ENCODE data around the gene GRPEL2.

Gene GRPEL2

DNA sequence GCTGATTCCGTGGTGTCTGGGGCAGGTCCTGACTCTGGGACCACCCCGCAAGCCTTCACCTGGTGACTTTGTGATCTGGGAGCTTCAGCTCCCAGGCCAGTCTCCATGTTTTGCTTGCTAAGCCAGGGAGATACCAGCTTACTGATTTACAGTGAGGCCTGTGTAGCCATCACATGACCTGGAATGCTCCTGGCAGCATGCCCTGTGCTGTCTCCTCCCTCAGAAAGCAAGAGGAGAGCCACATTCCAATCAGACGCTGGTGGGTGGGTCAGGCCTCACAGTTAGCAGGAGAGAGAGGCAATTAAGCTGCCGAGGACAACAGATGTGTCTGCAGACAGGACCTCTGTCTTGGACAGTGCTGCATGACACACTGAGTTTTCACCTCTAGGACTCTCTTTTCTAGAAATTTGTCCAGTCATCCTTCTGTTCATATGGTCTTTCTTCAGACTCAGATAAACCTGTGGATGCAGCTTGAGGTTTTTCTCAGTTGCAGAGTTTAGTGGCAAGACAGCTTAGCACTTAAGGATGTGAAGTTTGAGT lies 24.4 kb upstream of the GRPEL2 start:
- DNase-seq: no peak

DNA sequence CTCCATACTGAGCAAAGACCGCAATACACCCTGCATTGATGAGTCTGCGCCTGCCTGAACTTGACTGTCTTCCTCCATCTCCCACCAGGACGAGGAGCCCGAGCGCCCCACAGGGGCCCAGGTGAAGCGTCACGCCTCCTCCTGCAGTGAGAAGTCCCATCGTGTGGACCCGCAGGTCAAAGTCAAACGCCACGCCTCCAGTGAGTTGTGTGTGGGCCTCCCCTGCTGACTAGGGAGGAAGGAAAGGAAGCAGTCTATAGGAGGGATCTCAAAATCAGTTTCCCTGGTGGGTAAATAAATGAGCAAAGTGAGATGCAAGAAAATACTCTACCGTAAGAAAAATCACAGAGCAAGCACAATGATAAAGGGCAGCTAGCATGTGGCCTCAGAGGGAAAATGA lies 22.8 kb upstream of the GRPEL2 start:
- DNase-seq: no peak

DNA sequence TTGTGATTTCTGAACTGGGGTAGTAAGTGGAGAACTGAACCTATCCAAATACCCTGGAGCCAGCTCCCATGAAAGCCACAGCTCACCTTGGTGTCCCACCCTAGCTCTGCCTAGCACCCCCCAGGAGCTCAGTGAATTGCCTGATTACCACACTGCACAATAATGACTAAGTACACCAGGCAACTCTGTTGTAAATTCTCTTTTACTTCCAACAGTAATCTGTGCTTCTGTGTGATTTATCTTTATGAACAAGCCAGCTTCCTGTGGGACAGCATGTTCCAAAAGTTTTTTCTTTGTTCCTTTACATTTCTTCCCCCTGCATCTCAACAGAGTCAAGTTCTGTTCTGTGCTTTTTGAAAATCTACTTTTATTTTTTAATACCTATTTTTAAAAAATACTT lies 22.1 kb upstream of the GRPEL2 start:
- DNase-seq: no peak

DNA sequence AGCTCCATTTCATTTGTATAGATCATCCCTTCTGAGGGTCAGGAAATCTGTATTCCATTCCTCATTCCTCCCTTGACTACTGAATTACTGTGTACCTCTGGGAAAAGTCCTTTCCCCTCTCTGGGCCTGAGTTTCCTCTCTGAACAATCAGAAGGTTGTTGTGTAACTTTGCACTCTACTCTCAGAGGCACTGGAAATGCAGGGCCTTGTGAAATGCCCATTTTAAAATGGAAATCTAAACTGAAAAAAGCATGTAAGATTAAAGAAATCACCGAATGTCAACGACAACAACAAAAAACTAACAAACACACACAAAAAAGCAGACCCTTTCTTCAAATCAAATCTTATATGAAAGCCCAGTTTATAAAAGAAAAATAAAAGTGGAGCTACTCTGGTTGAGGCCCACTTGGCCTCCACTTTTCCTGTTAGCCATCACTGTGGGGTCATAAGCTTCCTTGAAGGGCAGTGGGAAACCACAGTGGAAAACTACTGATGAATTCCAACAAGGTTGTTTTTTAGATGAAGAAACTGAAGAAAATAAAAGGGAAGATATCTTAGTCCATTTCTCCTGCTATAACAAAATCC lies 21.6 kb upstream of the GRPEL2 start:
- DNase-seq: no peak

DNA sequence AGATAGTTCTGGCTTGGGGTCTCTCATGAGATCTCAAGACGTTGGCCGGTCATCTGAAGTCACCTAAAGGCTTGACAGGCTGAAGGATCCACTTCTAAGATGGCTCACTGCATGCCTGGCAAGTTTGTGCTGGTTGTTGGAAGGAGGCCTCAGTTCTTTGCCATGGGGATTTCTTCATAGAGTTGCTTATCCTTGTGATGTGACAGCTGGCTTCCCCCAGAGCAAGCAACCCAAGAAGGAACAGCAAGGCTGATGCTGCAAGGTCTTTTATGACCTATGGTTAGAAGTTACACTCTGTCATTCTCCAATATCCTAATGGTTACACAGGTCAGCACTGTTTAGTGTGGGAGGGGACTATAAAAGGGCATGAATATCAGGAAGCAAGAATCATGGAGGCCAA lies 20.7 kb upstream of the GRPEL2 start:
- DNase-seq: no peak

DNA sequence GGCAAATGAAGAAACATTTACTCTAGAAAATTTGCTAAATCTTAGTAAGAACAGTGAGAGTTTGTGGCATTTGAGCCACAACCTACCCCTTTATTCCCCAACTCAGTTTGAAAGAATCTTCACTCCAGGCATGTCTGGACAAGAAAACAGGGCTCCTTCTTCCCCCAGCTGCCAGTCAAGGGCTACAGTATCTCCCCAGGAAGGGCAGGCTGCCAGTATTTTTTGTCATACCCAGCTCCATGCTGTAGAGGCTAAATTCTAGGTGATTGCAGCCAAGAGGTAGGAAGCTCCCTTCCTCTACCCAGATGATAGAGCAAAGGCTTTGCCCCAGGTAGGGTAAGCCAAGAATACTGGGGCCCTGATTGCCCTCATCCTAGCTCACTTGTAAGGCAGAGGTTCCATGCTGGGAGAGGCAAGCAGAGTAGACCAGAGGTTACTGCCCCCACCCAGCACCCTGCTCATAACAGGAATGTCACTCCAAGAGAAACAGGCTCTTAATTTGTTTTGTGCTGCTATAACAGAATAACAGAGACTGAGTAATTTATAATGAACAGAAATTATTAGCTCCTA lies 20.0 kb upstream of the GRPEL2 start:
- no peak for DNase-seq

DNA sequence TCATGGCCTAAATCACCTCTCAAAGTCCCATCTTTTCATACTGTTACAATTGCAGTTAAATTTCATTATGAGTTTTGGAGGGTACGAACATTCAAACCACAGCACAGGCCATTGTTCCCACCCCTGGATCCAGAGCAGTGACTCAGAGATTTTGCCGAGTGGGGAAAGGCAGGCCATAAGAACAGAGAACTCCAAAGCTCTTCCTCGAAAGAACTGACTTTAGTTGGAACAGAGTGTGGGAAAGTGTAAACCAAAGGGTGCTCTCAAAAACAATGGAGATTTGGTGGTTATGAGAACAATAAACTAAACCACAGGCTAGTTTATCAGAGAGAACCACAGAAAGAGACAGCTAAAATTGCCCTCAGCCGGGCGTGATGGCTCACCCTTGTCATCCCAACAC lies 19.4 kb upstream of the GRPEL2 start:
- no peak for DNase-seq

DNA sequence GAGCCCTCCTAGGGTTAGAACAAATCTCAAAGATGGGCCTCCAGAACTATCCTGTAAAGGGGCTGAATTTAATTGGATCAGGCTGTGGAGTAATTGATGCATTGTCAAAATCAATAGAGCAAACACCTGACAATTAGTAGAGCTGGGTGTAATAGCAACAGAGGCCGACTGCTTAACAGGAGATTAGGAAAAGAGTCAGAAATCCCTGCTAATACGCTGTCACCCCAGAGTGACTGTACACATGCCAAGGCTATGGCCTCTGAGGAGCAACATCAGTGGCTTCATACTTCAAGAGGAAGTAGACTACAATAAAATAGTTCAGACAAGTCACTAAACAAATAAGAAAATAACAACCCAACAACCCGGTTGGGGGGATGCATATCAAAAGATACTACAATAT lies 18.7 kb upstream of the GRPEL2 start:
- no peak for DNase-seq

DNA sequence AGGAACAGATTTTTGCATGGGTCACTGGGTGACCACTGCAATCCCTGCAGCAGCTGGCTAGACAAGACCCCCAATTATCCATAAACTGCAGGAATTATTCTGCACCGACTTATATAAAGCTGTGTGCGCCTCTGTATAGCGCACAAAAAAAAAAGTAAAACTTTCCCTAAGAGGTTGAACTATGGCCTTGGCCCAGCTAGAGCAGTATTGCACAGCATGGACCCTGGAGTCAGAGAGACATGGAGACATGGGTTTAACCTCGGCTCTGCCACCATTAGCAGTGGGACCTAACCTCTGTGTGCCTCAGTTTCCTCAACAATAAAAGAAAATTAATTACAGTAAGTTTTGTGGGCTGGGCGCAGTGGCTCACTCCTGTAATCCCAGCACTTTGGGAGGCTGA lies 17.1 kb upstream of the GRPEL2 start:
- DNase-seq: no peak

DNA sequence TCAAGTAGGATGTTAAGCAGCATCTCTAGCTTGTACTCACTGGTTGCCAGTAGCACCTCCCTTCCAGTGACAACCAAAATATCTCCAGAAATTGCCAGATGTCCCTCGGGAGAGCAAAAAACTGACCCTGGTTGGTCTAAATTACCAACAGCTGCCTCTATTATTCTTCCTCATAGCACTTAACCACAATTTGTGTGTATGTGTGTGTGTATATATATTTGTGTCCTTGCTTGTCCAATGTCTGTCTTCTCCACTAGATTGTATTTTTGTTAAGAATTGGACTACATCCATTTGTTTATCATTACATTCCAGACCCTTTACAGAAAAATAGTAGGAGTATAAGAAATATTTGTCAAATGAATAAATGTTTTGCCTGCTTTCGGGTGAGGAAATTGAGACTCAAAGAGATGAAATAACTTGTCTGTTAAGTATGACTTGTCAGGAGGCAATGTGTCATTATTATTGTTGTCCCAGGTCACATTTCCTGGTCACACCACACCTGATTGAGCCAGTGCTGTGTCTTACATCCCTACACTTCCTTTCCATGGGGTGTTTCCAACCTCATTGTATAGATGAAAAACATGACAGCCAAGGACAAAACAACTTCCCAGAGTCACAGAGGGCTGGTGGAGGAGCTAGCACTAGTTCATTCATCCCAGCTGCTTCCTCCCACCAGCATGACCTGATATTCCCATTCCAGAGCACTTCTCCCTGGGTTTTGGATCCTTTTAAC lies 11.4 kb upstream of the GRPEL2 start:
- DNase-seq: no peak

DNA sequence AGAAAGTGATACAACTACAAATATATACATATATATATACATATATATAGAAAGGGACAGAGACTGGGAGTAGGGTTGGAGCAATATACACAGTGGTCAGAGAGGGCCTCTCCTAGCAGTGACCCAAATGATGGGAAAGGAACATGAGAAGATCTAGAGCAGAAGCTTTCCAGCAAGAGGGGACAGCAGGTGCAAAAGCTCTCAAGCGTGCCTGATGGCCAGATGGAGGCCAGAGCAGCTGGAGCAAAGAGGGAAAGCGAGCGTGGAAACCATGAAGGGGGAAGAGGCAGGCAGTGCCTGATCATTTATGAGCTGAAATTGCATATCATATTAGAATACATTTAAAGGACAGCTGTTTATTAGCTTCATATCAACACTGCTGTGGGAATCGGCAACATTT lies 7.6 kb upstream of the GRPEL2 start:
- DNase-seq: no peak

DNA sequence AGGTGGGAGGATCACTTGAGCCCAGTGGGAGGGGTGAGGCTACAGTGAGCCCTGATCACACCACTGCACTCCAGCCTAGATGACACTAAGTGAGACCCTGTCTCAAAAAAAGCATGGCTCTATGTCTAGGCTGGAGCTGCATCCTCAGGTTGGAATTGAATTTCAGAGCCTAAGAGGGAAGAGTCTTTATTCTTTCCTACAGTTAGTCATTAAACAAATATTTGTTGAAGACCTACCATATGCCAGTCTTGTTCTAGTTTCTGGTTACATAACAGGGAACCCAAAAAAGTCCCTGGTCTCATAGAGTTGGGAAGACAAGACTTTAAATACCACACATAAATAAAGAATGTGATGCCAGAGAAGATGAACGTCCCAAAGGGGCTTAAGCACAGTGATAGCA lies 6.9 kb upstream of the GRPEL2 start:
- no peak for DNase-seq

DNA sequence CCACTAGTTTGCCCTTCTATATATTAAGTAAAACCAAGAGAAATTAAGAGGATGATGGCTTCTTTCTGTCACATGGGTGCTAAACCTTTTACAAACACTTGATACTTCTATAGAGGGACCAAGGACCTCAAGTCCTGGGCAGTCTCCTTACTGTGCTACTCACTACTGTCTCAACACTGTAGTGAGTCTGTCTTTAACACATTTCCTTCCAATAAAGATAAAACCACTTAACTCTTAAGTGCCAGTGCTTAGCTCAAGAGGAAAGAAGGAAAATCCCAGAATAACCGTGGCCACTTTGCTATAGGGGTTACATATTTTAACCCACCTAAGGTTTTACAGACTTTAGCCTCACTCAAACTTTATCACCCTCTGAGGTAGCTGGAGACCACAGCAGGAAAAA lies 4.4 kb upstream of the GRPEL2 start:
- no peak for DNase-seq

DNA sequence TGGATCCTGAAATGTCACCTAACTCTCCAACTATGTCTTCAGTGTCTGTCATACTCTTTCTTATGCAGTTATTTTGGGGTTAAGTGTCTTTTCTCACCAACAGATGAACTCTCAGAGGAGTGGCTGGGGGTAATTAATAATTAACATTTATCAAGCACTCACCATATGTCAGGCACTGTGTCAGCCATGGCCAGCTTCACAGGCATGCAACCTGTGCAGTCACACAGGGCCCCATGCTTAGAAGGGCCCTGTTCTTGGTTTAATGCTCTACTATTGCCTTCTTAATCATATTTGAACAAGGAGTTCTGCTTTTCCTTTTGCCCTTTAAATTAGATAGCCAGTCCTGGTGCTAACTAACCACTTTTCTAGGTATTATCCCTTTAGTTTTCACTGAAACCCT lies 3.4 kb upstream of the GRPEL2 start:
- no peak for DNase-seq

DNA sequence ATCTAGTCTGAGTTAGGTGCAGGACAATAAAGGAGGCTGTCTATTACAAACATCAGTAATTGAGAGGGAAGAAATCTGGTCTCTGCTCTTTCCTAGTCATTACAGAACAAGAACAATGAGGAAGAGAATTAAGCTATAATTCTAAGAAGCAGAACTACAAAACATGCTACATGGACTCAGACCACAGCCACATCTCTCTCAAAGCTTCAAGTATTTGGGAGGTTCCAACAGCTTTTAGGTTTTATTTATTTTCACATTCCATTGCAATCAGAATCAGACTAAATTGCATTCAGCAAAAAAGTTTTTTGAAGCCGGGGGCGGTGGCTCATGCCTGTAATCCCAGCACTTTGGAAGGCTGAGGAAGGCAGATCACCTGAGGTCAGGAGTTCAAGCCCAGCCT lies 1.1 kb upstream of the GRPEL2 start:
- no peak for DNase-seq

DNA sequence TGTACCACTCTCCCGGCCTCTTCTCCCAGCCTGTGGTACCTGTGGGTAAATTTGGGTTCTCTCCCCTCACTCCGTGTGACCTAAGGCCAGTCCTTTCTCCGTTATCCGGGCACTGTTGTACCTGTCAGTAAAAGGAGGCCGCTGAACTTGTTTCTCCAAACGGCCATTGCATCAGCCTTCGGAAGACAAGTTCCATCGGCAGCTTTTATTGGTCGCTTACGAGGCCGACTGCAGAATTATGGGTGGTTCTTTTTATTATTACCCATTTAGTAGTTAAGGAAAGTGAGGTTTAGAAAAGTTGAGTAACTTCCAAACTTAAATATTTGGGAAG lies 558 bp downstream of the GRPEL2 start:
- DNase-seq: no peak

DNA sequence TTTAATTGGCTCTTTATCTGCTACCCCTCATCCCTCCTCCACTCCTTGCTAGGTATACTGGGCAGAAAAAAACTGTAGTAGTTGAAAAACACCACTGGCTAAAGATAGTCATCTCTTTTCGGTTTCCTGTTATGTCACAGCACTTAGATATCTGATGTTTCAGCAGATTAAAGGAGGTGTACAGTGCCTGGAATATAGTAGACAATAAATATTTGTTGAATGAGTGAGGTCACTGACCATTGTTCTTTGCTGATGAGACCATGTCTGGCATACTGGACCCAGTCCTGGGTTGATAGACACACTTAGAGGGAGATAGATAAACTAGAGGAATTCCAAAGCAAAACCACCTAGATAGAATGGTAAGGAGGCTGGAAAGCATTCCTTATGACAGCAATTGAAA lies 3.2 kb downstream of the GRPEL2 start:
- no peak for DNase-seq

DNA sequence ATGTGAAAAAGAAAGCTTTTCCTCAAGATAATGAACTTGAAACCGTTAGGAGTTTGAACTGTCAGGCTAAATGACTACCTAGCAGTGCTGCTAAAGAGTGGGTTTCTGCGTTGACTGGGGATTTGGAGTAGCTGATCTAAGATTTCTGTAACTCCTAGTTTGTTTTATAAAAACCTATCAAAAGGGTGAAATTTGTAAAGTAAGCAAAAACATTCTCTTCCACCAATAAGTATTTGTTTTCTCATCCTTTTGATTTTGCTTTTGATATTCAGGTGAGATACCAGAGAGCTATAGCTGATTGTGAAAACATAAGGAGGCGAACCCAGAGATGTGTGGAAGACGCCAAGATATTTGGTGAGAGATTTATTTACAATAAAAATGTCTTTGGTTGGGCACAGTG lies 4.1 kb downstream of the GRPEL2 start:
- DNase-seq: no peak

DNA sequence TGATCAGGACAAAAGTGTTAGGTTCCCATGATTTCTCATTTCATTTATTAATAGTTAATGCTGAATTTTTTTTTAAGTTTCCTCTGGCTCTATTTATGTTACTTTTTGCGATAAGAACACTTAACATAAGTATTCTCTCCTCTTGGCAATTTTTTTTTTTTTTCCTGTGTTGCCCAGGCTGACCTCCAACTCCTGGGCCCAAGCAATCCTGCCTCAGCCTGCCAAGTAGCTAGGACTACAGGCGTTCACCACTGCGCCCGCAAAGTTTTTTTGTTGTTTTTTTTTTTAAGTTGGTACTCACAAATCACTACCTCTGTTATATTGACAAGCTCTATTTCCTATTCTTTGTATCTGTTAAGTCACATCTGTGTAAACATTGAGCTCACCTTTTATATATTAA lies 6.9 kb downstream of the GRPEL2 start:
- no peak for DNase-seq

DNA sequence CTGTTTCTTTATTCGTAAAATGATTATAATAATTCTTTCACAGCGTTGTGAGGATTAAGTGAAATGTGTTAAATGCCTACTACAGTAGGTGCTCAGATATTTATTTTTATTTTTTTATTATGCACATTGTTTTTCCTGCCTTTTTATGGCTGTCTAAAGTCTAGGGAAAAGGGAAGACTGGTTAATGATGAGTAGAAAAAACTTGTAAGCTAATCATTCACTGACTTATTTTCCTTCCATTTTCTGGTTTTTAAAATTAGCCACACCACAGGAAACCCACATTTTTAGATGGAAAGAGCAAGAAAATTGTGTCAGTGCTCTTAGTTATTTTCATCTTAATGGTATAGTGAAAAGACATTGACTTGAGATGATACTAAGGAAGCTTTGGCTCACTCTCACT lies 8.6 kb downstream of the GRPEL2 start:
- no peak for DNase-seq

DNA sequence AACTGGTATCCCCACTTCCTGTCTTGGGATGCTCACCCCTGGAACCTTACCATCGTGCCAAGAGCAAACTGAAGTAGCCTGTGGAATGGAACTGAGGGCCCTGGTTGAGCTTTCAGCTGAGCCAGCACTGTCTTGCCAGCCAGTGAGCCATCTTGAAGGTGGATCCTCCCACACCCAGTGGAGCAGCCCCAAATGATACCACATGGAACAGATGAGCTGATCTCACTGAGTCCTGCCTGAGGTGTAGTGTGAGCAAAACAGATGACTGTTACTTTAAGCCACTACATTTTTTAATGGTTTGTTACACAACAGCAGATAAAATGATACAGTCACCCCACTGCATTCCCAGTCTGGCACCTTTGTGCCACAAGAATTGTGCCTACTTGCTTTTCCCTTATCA lies 10.4 kb downstream of the GRPEL2 start:
- no peak for DNase-seq

DNA sequence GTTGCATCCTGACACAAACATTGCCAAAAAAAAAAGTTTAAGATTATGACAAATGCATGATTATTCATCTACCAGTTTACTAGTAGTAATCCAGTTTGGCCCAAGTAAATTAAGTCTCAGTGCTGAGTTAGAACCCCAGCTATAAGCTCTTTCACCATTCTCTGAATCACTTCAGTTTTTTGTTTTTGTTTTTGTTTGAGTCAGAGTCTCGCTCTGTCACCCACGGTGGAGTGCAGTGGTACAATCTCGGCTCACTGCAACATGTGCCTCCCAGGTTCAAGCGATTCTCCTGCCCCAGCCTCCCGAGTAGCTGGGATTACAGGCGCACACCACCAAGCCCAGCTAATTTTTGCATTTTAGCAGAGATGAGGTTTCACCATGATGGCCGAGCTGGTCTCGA lies 11.1 kb downstream of the GRPEL2 start:
- no peak for DNase-seq

DNA sequence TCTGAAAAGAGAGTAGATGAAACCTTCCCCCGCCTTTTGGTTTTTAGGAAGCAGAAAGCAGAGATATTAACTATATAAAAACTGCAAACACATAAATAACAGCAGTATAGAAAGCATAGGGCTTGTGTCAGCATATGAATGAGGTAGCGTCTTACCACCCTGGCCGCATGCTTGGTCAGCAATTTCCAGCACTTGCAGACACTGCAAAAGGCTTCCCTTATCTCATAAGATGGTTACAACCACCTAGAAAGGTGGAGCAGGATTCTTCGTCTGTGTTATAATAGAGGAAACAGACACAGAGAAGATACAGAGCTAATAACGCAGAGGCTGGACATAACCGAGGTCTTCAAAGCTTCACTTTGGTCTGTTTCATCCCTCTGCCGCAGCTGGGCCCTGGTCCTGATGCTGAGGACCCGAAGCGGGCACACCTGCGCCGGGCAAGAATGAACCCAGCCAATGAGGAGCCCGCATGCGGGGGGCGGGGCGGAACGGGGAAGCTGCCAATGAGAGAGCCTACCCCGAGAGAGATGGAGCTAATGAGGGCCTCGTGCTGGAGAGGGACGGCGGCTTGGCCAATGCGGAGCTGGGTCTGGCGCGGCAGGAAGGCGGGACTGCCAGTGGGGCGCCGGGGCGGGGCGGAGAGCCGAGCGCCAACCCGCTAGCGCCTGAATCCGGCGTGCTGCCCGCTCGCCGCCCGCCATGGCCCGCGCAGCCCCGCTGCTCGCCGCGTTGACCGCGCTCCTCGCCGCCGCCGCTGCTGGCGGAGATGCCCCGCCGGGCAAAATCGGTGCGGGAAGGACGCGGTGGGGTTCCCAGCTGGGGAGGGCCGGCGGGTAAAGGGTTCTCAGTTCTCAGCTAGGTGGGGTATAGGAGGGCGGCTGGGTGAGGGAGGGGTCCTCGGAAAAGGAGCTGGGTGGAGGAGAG lies 12.3 kb downstream of the GRPEL2 start, which contains the start of gene PCYOX1L:
Gene PCYOX1L (plus strand): TSS at position 677 of the 924 bp plus-strand sequence. CDS start 23 bp downstream, at position 700.
- peak; percentile 78 to 83 for DNase-seq

DNA sequence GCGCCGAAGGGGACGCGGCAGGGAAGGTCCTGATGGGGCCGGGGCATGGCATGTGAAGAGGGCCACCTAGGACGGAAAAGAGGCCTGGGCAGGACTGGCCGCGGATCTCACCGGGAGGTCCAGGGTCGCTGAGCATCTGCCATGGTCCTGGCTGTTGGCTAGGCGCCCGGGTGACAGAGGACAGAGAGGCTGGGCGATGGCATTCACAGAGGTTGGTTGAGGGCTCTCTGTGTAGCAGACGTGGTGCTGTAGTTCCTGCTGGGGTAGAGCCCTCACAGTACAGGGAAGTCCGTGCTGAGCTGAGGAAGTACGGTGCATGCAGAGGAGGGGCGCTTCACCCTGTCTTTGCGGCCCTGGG lies 13.0 kb downstream of the GRPEL2 start:
- no peak for DNase-seq
